ENCODE measurements around the gene BARHL2. TPM values are rescaled to one million over a fixed set of nuclear protein-coding genes. Genes with fewer than 3 reads are reported as not detected.

The BARHL2 gene
- total RNA-seq, 1 experiment from 2014 or later: not detected

- no peak for TF ChIP-seq AFF4 (CRISPR knock-in tag; IDR thresholded peaks at IDR 0.05; ENCODE audit: borderline replicate concordance)
- TF ChIP-seq, protein P1, sequence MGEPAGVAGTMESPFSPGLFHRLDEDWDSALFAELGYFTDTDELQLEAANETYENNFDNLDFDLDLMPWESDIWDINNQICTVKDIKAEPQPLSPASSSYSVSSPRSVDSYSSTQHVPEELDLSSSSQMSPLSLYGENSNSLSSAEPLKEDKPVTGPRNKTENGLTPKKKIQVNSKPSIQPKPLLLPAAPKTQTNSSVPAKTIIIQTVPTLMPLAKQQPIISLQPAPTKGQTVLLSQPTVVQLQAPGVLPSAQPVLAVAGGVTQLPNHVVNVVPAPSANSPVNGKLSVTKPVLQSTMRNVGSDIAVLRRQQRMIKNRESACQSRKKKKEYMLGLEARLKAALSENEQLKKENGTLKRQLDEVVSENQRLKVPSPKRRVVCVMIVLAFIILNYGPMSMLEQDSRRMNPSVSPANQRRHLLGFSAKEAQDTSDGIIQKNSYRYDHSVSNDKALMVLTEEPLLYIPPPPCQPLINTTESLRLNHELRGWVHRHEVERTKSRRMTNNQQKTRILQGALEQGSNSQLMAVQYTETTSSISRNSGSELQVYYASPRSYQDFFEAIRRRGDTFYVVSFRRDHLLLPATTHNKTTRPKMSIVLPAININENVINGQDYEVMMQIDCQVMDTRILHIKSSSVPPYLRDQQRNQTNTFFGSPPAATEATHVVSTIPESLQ (CRISPR knock-in tag; IDR thresholded peaks at IDR 0.05): no peak
Measured at GRCh38 chr1:90708826-90709225, 8.3 kb downstream of the BARHL2 start (continued).

GRCh38 chr1:90708236-90708786 is 8.8 kb downstream of the BARHL2 start:
- H3K9me3 Mint-ChIP-seq: no peaks in the 10 kb centered on the region
- ChIA-PET CTCF (interaction anchor here (1.1 to 5.6 kb wide), 8 partner anchors 11 to 458 kb away, joined by 3 to 34 read pairs (median 16); no protein-coding TSS in a partner anchor), POLR2A (no interaction called here)
- ATAC-seq (no peak), DNase-seq (ENCODE audit: low spot score) (no peak)
- H3K4me1 Mint-ChIP-seq: peaks cover 77% of the 10 kb centered on the region
- H3K27ac Mint-ChIP-seq: no peak overlapping the region
- peaks cover 100% of the 10 kb centered on the region for H3K27me3 Mint-ChIP-seq (ENCODE audit: low read depth)
- no peaks in the 10 kb centered on the region for H3K36me3 Mint-ChIP-seq
- no peak overlapping the region for H3K4me3 Mint-ChIP-seq
- TF ChIP-seq STAT6 (CRISPR knock-in tag; conservative IDR thresholded peaks at IDR 0.05; ENCODE audit: low read depth): no peak
- no peak for TF ChIP-seq KAT7 (CRISPR knock-in tag; IDR thresholded peaks at IDR 0.05; ENCODE audit: borderline replicate concordance)
- TF ChIP-seq EMX1 (CRISPR knock-in tag; IDR thresholded peaks at IDR 0.05): no peak
- TF ChIP-seq, protein P2, sequence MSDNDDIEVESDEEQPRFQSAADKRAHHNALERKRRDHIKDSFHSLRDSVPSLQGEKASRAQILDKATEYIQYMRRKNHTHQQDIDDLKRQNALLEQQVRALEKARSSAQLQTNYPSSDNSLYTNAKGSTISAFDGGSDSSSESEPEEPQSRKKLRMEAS (CRISPR knock-in tag; IDR thresholded peaks at IDR 0.05): no peak
- no peak for TF ChIP-seq SMAD3 (CRISPR knock-in tag; IDR thresholded peaks at IDR 0.05; ENCODE audit: borderline replicate concordance)
- TF ChIP-seq, protein P3, sequence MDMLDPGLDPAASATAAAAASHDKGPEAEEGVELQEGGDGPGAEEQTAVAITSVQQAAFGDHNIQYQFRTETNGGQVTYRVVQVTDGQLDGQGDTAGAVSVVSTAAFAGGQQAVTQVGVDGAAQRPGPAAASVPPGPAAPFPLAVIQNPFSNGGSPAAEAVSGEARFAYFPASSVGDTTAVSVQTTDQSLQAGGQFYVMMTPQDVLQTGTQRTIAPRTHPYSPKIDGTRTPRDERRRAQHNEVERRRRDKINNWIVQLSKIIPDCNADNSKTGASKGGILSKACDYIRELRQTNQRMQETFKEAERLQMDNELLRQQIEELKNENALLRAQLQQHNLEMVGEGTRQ (CRISPR knock-in tag; IDR thresholded peaks at IDR 0.05): no peak
- TF ChIP-seq NR3C1 (CRISPR knock-in tag; conservative IDR thresholded peaks at IDR 0.05; ENCODE audit: low read depth): no peak
- TF ChIP-seq, protein P4, sequence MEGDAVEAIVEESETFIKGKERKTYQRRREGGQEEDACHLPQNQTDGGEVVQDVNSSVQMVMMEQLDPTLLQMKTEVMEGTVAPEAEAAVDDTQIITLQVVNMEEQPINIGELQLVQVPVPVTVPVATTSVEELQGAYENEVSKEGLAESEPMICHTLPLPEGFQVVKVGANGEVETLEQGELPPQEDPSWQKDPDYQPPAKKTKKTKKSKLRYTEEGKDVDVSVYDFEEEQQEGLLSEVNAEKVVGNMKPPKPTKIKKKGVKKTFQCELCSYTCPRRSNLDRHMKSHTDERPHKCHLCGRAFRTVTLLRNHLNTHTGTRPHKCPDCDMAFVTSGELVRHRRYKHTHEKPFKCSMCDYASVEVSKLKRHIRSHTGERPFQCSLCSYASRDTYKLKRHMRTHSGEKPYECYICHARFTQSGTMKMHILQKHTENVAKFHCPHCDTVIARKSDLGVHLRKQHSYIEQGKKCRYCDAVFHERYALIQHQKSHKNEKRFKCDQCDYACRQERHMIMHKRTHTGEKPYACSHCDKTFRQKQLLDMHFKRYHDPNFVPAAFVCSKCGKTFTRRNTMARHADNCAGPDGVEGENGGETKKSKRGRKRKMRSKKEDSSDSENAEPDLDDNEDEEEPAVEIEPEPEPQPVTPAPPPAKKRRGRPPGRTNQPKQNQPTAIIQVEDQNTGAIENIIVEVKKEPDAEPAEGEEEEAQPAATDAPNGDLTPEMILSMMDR (IDR thresholded peaks at IDR 0.05): no peak
- TF ChIP-seq, protein P5, sequence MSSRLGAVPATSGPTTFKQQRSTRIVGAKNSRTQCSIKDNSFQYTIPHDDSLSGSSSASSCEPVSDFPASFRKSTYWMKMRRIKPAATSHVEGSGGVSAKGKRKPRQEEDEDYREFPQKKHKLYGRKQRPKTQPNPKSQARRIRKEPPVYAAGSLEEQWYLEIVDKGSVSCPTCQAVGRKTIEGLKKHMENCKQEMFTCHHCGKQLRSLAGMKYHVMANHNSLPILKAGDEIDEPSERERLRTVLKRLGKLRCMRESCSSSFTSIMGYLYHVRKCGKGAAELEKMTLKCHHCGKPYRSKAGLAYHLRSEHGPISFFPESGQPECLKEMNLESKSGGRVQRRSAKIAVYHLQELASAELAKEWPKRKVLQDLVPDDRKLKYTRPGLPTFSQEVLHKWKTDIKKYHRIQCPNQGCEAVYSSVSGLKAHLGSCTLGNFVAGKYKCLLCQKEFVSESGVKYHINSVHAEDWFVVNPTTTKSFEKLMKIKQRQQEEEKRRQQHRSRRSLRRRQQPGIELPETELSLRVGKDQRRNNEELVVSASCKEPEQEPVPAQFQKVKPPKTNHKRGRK (CRISPR knock-in tag; IDR thresholded peaks at IDR 0.05; ENCODE audit: borderline replicate concordance): no peak
- TF ChIP-seq IRF2 (CRISPR knock-in tag; IDR thresholded peaks at IDR 0.05; ENCODE audit: borderline replicate concordance, low read depth): no peak
- no peak for TF ChIP-seq MXD4 (CRISPR knock-in tag; IDR thresholded peaks at IDR 0.05; ENCODE audit: borderline replicate concordance)
- TF ChIP-seq ZNF263 (CRISPR knock-in tag; IDR thresholded peaks at IDR 0.05; ENCODE audit: low read depth): no peak
- no peak for TF ChIP-seq HMGA2 (CRISPR knock-in tag; IDR thresholded peaks at IDR 0.05)
- TF ChIP-seq FOXJ3 (CRISPR knock-in tag; IDR thresholded peaks at IDR 0.05; ENCODE audit: borderline replicate concordance): no peak
- TF ChIP-seq, protein P6, sequence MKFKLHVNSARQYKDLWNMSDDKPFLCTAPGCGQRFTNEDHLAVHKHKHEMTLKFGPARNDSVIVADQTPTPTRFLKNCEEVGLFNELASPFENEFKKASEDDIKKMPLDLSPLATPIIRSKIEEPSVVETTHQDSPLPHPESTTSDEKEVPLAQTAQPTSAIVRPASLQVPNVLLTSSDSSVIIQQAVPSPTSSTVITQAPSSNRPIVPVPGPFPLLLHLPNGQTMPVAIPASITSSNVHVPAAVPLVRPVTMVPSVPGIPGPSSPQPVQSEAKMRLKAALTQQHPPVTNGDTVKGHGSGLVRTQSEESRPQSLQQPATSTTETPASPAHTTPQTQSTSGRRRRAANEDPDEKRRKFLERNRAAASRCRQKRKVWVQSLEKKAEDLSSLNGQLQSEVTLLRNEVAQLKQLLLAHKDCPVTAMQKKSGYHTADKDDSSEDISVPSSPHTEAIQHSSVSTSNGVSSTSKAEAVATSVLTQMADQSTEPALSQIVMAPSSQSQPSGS (CRISPR knock-in tag; IDR thresholded peaks at IDR 0.05; ENCODE audit: borderline replicate concordance, low read depth): no peak
- no peak for TF ChIP-seq E2F4 (CRISPR knock-in tag; IDR thresholded peaks at IDR 0.05; ENCODE audit: borderline replicate concordance, low read depth)
